GDM1 (cell line): ENCODE results near the gene IGF2BP3.
"Not testable (repeated sequence)": the region's sequence is repeated elsewhere in the genome, so short reads cannot be mapped to it uniquely, and the experiment has no call there.

Experiments
- DNase-seq: peaks from one replicate; lab custom pipeline; 2025; lab: John Stamatoyannopoulos, UW

IGF2BP3 gene

GRCh38 chr7:23470330-23471105, at the start of gene IGF2BP3:
IGF2BP3 (minus strand) TSS chr7:23470491; CDS start chr7:23470110, 381 bp downstream.
- DNase-seq, result peak; percentile 76

GRCh38 chr7:23514755-23515154, 44.5 kb upstream of the IGF2BP3 start:
- no peak for DNase-seq

DNA sequence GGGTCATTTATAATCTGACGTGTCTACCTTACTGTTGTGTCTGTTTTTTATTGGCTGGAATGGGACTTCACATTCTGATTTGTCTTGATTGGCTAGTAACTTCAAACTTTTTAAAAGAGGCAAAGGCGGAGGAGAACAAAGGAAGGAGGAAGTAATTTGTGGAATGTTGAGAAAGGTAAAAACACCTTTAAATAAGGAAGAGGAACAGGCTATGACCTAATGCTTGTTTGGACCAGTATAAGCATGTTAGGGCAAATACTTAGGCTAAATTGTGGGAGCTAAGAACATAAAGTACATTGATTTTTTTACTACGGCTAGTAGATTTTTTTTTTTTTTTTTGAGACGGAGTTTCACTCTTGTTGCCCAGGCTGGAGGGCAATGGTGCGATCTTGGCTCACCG, 43.5 kb upstream of the IGF2BP3 start:
- DNase-seq, result not testable (repeated sequence)

- no peak for DNase-seq
Observed at GRCh38 chr7:23494009-23494408, 23.7 kb upstream of the IGF2BP3 start.

DNA sequence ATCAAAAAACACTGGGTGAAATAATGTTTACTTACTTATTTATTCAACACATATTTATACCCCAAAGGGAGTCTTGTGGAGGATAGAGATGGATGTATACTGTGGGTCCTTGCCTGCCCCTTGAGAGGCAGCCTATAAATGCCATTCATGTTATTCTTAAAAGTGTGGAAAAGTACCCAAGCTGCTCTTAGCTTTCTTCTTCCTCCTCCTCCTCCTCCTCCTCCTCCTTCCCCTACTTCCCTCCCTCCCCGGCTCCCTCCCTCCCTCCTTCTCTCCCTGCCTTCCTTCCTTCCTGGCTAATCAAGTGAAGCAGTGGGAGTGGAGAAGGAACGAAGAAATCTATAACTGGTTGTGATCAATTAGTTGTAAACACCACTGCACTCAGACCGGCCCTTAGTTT, 21.2 kb upstream of the IGF2BP3 start:
- no peak for DNase-seq

DNA sequence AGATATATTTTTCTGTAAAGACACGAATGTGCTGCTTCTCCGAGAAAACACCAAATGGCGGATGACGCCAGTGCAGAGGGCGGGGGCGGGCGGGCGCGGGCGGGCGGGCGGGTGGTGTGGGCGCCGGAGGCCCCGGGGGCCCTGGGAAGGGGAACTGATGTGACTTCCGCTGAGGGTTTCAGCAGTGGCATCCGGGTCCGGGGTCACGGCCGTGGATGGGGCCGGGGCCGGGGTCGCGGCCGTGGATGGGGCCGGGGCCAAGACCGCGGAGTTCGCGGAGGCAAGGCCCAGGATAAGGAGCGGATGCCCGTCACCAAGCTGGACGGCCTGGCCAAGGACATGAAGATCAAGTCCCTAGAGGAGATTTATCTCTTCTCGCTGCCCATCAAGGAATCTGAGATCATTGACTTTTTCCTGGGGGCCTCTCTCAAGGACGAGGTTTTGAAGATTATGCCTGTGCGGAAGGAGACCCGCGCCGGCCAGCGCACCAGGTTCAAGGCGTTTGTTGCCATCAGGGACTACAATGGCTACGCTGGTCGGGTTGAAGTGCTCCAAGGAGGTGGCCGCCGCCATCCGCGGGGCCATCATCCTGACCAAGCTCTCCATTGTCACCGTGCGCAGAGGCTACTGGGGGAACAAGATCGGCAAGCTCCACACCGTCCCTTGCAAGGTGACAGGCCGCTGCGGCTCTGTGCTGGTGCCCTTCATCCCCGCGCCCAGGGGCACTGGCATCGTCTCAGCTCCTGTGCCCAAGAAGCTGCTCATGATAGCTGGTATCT, 20.3 kb upstream of the IGF2BP3 start:
- DNase-seq, result no peak

DNA sequence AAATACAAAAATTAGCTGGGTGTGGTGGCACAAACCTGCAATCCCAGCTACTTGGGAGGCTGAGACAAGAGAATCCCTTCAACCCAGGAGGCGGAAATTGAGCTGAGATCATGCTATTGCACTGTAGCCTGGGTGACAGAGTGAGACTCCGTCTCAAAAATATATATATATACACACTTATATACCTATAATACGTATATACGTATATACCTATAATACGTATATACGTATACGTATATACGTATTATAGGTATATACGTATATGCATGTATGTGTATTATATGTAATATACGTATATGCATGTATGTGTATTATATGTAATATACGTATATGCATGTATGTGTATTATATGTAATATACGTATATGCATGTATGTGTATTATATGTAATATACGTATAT, 18.4 kb upstream of the IGF2BP3 start:
- DNase-seq, result not testable (repeated sequence)

GRCh38 chr7:23487670-23488069, 17.4 kb upstream of the IGF2BP3 start:
- no peak for DNase-seq

- no peak for DNase-seq
Observed at GRCh38 chr7:23486002-23486773, 15.9 kb upstream of the IGF2BP3 start.

DNA sequence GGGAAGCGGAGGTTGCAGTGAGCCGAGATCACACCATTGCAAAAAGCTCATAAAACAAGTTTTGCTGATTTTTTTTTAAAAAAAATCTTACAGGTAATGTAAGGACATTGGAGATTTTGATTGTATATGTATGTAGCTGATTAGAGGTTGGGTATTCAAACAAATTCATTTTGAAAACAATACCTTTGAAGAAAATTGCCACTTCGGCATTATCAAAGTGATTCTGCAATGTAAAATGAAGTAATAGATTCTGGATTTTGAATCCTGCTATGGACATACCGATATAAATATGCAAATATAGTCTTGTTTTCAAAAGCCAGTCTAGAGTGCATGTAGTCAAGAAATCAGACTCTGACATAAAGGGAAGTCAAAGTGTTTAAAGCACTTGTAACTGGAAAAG, 12.4 kb upstream of the IGF2BP3 start:
- no peak for DNase-seq

- no peak for DNase-seq
Observed at GRCh38 chr7:23477962-23478866, 7.9 kb upstream of the IGF2BP3 start.

DNA sequence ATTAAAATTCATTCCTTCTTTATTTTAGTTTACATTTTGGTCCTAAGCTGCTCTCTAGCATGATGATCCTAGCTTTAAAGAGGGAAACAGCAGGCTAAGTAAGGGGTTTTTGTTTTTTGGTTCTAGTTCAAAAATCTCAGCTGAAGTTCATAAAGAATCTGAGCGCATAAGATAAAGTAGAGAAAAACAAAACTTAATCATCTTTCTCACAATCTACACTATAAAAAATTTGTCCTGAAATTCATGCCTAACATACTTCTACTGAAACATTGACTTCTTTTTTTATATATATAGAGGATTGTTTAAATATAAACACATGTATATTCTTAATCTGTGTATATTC, 6.8 kb upstream of the IGF2BP3 start:
- DNase-seq, result no peak

DNA sequence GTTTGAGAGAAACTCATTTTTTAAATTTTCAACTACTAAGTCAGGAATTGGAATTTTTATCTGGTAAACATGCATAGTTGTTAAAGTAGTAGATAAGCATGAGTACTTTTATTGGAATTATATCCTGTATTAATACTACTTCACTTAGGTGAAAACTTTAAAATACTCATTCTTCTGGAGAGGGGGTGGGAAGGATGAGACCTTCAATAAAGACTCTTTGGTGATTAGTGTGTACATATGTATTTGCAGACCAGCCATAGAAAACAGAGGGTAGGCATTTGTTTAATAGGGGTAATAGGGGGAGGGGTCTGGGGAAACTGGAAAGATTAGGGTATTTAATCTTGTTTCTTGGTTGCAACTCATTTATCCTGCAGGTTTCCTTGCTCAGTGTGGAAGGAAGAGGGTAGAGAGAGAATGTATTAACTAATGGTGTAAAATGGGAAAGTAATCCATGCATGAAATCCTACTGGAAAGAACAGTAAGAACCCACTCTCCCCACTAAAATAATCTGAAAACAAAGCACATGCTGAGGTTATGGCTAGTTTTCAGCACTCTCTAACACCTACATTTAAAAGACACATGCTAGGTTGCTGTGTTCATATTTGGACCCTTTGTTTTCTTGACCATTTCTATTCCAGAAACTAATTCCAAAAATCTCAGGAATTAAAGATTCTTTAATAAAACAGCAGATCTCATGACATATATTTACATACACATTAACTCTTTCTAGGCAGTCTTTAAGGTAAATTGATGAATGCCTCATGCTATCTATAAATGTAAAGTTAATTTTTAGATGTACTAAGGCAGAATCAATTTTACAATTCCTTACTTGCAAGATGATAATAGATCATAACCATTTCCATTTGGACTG, 6.2 kb upstream of the IGF2BP3 start:
- no peak for DNase-seq

- DNase-seq, result no peak
Observed at GRCh38 chr7:23475576-23475839, 5.2 kb upstream of the IGF2BP3 start.

DNA sequence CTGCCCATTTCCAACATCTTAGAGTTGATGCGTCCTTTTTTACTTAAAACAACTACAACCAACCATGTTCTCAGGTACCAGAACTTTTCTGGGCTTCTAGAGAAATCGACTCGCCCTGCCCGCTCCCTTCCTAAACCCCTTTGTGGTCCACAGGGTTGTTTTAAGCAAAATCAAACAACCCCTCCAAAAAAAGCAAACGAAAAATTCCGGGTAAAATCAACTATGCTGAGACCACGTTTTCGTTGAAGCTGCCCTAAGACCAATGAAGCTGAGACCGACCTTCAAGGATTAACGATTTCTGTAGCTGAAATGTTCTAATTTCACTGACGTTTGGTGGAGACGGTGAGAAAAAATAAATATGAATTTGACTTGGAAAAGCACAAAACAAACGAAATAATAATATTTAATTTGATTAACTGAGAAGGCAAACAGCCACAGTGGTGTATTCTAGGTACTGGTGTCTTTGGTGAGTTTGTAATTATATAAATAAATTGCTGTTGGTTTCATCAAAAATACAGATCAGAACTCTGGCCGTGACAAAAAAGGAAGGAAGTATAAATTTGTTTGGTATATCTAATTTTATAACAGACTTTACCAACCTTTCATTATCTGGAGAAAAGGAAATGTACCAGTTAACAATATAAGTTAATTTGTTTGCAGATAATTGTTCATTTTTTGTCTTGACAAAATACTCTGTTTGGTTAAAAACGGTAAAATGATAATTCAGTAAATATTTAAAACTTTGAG, 4.7 kb upstream of the IGF2BP3 start:
- no peak for DNase-seq

DNA sequence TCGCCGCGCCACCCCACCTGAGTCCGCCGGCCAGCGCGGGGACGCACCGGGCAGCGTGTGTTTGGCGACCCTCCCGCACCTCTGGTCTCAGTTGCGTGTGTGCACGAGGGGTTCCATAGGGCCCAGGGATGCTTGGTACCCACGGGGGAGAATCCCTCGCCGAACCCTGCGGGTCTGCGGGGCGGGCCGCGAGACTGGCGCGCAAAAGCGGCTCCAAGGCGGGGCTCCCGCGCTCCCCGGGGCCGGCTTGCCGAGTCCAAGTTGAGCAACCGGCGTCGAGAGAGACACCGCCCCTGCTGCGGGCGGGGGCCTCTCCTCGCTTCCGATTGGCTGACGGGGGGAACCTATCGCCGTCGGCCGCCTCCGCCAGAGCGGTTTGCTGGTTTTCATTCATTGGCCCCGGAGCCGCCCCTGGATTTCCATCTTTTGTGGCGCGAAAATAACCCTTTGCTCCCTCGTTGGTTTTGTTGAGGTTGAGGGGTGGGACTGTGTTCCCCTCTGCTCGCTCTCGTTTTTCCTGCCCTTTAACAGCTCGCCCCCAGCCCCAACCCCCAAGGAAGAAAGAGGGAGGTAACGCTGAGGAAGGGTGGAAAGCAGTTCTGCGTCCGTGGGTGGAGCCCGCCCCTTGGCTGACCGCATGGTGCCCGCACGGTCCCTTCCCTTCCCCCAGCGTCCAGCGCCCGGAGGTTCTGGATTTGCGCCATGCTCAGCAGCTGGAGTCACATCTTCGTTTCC, 4.0 kb upstream of the IGF2BP3 start:
- DNase-seq, result peak; percentile 91

DNA sequence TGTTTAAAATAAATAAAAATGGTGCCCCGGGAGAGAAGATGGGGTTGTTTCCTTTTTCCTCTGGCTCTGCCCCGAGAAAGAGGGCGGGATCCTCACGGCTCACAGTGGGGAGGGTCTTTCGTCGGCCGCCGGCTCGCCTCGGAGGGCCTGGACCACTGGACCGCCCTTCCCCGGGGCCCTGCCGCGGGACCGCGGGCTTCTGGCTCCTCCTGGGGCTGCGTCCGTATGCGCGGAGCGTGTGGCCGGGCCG, 3.5 kb upstream of the IGF2BP3 start:
- DNase-seq, result no peak

DNA sequence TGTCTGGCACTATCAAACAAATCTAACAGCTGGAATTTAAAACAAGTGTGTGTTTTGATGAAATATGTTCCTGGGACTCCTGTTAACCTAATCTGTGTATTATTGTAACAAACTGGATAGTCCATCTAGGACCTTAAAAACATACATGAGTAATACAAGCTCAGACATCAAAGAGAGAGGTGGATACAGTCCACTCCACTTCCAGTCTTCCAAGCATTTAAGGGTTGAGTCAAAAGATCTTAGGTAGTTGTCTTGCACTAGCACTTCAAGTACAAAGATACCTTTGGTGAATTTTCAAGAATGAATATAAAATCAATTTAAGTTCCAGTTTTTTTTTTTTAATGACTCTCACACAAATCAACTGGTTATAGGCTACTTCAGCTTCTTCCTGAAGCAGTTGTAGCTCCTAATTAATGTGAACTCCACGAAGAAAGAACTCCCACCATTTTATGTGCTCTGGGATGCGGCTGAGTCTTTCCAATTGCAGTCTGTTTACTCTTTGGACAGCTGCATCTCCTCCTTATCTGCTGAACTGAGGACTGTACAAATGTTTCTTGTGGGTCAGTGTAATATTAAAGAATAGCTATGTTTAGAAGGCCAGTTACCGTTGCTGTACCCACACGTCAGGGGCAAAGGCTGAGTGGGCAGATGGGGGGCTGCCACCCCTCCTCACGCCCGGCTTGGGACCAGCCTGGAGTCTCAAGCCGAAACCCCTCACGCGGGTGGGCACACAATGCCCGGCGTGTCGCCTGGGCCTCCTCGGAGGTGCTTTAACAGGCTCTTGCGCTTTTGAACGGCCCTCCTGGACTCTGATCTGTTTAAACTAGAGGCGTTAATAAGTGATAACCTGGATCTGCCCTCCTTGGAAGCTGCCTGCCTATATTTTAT, 2.9 kb upstream of the IGF2BP3 start:
- no peak for DNase-seq

DNA sequence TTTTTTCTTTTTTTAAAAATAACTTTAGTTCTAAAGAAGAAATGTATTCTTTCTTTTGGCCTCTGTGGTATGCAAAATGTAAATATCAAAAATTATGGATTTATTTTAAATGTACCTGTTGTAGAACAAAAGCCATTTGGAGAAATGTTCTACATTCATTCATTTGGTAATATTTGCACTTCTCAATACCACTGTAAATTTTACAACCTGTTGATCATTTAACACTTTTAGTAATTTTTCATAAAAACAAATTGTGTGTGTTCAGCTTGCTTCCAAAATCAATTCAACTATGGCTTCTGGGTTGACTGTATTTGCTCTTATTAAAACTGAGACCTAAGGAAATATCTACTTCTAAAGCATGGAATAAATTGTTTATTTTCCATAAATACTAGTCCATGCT, 2.3 kb upstream of the IGF2BP3 start:
- DNase-seq, result no peak
